Progenitor cell of endocrine pancreas (in vitro differentiated cells): ENCODE data around the gene DHX36. TPM values are rescaled to one million over a fixed set of nuclear protein-coding genes. Genes with fewer than 3 reads are reported as not detected.
A peak's percentile ranks its signal among the peaks of the same experiment; 100 is the strongest.

ENCODE experiments used
- DNase-seq: peaks from one replicate; pipeline ENCODE4 v3.0.0; 2021; ENCODE audit warnings: low spot score; ENCODE audit not compliant: unreplicated experiment
- H3K27ac Mint-ChIP-seq: 2 replicates; pipeline ENCODE4 v1.8.0; 2021; ENCODE audit warnings: mild to moderate bottlenecking, moderate library complexity, mixed read lengths
- H3K27me3 Mint-ChIP-seq: 2 replicates; pipeline ENCODE4 v1.8.0; 2021; ENCODE audit warnings: mixed read lengths
- H3K36me3 Mint-ChIP-seq: 2 replicates; pipeline ENCODE4 v1.8.0; 2022; ENCODE audit warnings: mixed read lengths; ENCODE audit not compliant: insufficient read depth
- H3K4me1 Mint-ChIP-seq: 2 replicates; pipeline ENCODE4 v1.8.0; 2021; ENCODE audit warnings: low read depth, mixed read lengths
- H3K4me3 Mint-ChIP-seq: 2 replicates; pipeline ENCODE4 v1.8.0; 2021; ENCODE audit warnings: low read depth, mild to moderate bottlenecking, moderate library complexity, mixed read lengths
- H3K9me3 Mint-ChIP-seq: 2 replicates; pipeline ENCODE4 v1.8.0; 2021; ENCODE audit warnings: low read depth, mixed read lengths
- CTCF ChIP-seq: fragments of 200-600 bp; sonication (generic); IDR thresholded peaks from one replicate; pipeline ENCODE4 v1.5.0; 2021; ENCODE audit warnings: antibody characterized with exemption, mild to moderate bottlenecking; ENCODE audit not compliant: unreplicated experiment
- total RNA-seq: library from RNA; stranded (reverse); gene quantifications from 2 replicates; pipeline ENCODE4 v1.2.1, GENCODE V29; 2021

The DHX36 gene
- total RNA-seq, 1 donor from 2014 or later: 96.9 TPM

- H3K27ac Mint-ChIP-seq: peak overlapping the region; percentile 54
- no peak overlapping the region for H3K4me3 Mint-ChIP-seq
- peaks cover 16% of the 10 kb centered on the region for H3K36me3 Mint-ChIP-seq
- DNase-seq: no peak
- no peak for TF ChIP-seq CTCF
- H3K4me1 Mint-ChIP-seq: peaks cover 32% of the 10 kb centered on the region
- H3K27me3 Mint-ChIP-seq: no peaks in the 10 kb centered on the region
- no peaks in the 10 kb centered on the region for H3K9me3 Mint-ChIP-seq
Observed at GRCh38 chr3:154251610-154252009, 72.7 kb downstream of the DHX36 start.

GRCh38 chr3:154250291-154250690 is 74.0 kb downstream of the DHX36 start:
- Mint-ChIP-seq H3K27ac (no peak overlapping the region), H3K27me3 (no peaks in the 10 kb centered on the region)
- no peak for TF ChIP-seq CTCF

GRCh38 chr3:154247806-154248415 is 76.4 kb downstream of the DHX36 start:
- Mint-ChIP-seq H3K27me3 (no peaks in the 10 kb centered on the region), H3K27ac (no peak overlapping the region), H3K4me1 (peaks cover 29% of the 10 kb centered on the region), H3K9me3 (no peaks in the 10 kb centered on the region), H3K36me3 (peaks cover 16% of the 10 kb centered on the region), H3K4me3 (no peak overlapping the region)
- no peak for DNase-seq
- TF ChIP-seq CTCF: no peak

More at GRCh38 chr3:154250291-154250690, 74.0 kb downstream of the DHX36 start:
- Mint-ChIP-seq H3K4me1 (peaks cover 28% of the 10 kb centered on the region), H3K36me3 (peaks cover 20% of the 10 kb centered on the region), H3K4me3 (no peak overlapping the region), H3K9me3 (no peaks in the 10 kb centered on the region)
- DNase-seq: no peak

GRCh38 chr3:154244644-154245043 is 79.6 kb downstream of the DHX36 start:
- TF ChIP-seq CTCF: no peak
- Mint-ChIP-seq H3K4me1 (peaks cover 17% of the 10 kb centered on the region), H3K4me3 (no peak overlapping the region), H3K27me3 (no peaks in the 10 kb centered on the region), H3K27ac (no peak overlapping the region), H3K36me3 (peaks cover 24% of the 10 kb centered on the region), H3K9me3 (no peaks in the 10 kb centered on the region)
- no peak for DNase-seq

- Mint-ChIP-seq H3K27ac (peak overlapping the region; percentile 9), H3K9me3 (no peaks in the 10 kb centered on the region), H3K36me3 (peaks cover 24% of the 10 kb centered on the region), H3K4me3 (no peak overlapping the region), H3K27me3 (no peaks in the 10 kb centered on the region), H3K4me1 (peaks cover 14% of the 10 kb centered on the region)
- no peak for DNase-seq
- TF ChIP-seq CTCF: no peak
Observed at GRCh38 chr3:154243353-154243752, 80.9 kb downstream of the DHX36 start.
